OCI-LY1 (cell line): ENCODE measurements around the gene USF2.

Experiments
- EZH2 ChIP-seq: fragments of 200-600 bp; sonication (generic), shearing (Covaris generic); IDR thresholded peaks from 2 replicates; pipeline ENCODE4 v1.8.0; 2017; ENCODE audit warnings: borderline replicate concordance, mixed run types, mild to moderate bottlenecking, antibody characterized with exemption, low read length, moderate library complexity, mixed read lengths
- TF ChIP-seq, protein P1 (sequence below): fragments of 200-600 bp; sonication (generic), shearing (Covaris generic); IDR thresholded peaks from 2 replicates; pipeline ENCODE4 v1.5.1; 2017; ENCODE audit warnings: mild to moderate bottlenecking, antibody characterized with exemption, low read length, moderate library complexity, mixed read lengths

DNA sequence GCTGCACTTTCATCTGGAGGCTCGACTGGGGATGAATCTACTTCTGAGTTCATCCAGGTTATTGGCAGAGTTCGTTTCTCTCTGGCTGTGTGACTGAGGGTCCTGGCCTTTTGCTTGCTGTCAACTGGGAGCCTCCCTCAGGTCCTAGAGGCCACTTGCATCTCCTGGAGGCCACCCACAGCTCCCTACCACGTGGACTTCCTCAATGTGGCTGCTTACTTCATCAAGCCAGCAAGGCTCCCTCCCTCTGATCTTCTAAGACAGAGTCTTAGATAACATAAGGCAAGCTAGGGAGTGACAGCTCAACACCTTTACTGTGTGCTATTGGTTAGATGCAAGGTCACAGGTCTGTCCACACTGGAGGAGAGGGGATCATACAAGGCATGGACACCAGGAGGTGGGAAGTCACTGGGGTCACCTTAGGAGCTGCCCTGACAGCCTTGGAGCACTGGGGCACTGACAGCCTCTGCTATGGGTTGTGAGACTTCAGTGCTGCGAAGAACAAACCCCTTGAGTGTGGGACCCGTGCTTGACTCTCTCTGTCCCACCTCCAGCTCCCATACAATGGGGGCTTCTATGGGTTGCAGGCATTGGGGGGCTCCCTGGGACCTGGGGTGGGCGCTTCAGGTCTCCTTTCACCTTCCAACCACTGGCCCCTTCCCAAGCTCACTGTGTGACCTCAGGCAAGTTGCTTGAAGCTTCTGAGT, 45.5 kb upstream of the USF2 start:
- TF ChIP-seq, protein P1, sequence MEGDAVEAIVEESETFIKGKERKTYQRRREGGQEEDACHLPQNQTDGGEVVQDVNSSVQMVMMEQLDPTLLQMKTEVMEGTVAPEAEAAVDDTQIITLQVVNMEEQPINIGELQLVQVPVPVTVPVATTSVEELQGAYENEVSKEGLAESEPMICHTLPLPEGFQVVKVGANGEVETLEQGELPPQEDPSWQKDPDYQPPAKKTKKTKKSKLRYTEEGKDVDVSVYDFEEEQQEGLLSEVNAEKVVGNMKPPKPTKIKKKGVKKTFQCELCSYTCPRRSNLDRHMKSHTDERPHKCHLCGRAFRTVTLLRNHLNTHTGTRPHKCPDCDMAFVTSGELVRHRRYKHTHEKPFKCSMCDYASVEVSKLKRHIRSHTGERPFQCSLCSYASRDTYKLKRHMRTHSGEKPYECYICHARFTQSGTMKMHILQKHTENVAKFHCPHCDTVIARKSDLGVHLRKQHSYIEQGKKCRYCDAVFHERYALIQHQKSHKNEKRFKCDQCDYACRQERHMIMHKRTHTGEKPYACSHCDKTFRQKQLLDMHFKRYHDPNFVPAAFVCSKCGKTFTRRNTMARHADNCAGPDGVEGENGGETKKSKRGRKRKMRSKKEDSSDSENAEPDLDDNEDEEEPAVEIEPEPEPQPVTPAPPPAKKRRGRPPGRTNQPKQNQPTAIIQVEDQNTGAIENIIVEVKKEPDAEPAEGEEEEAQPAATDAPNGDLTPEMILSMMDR = no peak
- TF ChIP-seq EZH2 = no peak
